ENCODE results near the gene KLRD1.
"Not testable (repeated sequence)": the region's sequence is repeated elsewhere in the genome, so short reads cannot be mapped to it uniquely, and the experiment has no call there.

The KLRD1 gene

GRCh38 chr12:10336196-10336595 lies 28.5 kb downstream of the KLRD1 start:
- DNase-seq (ENCODE audit: low spot score); FAIRE-seq: not testable (repeated sequence)

- not testable (repeated sequence) for DNase-seq (ENCODE audit: low spot score); FAIRE-seq
These were observed 30.8 kb downstream of the KLRD1 start for GRCh38 chr12:10338470-10338869.

- FAIRE-seq = no peak
These were observed 31.6 kb downstream of the KLRD1 start for GRCh38 chr12:10339053-10339840.

GRCh38 chr12:10340946-10341345 lies 33.3 kb downstream of the KLRD1 start:
- FAIRE-seq; DNase-seq (ENCODE audit: low spot score): not testable (repeated sequence)

More at GRCh38 chr12:10339053-10339840, 31.6 kb downstream of the KLRD1 start:
- DNase-seq (ENCODE audit: low spot score) = peak; percentile 45

- no peak for DNase-seq (ENCODE audit: low spot score)
- no peak for FAIRE-seq
These were observed 34.3 kb downstream of the KLRD1 start for GRCh38 chr12:10341892-10342509.

GRCh38 chr12:10351457-10351856 lies 43.8 kb downstream of the KLRD1 start:
- FAIRE-seq; DNase-seq (ENCODE audit: low spot score): not testable (repeated sequence)

GRCh38 chr12:10354071-10354470 lies 46.4 kb downstream of the KLRD1 start:
- FAIRE-seq (no peak), DNase-seq (ENCODE audit: low spot score) (no peak)

GRCh38 chr12:10354502-10354901 lies 46.8 kb downstream of the KLRD1 start:
- DNase-seq (ENCODE audit: low spot score) (no peak), FAIRE-seq (peak; percentile 48)

GRCh38 chr12:10358131-10358530 lies 50.5 kb downstream of the KLRD1 start:
- no peak for DNase-seq (ENCODE audit: low spot score)
- FAIRE-seq = no peak

- FAIRE-seq = no peak
- no peak for DNase-seq (ENCODE audit: low spot score)
These were observed 51.3 kb downstream of the KLRD1 start for GRCh38 chr12:10358969-10359368.

- FAIRE-seq (no peak), DNase-seq (ENCODE audit: low spot score) (no peak)
These were observed 53.4 kb downstream of the KLRD1 start for GRCh38 chr12:10361084-10361483.

GRCh38 chr12:10361622-10362021 lies 54.0 kb downstream of the KLRD1 start:
- no peak for FAIRE-seq
- DNase-seq (ENCODE audit: low spot score) = no peak

- FAIRE-seq (no peak), DNase-seq (ENCODE audit: low spot score) (no peak)
These were observed 54.7 kb downstream of the KLRD1 start for GRCh38 chr12:10362325-10362724.

GRCh38 chr12:10362828-10363657 lies 55.4 kb downstream of the KLRD1 start:
- DNase-seq (ENCODE audit: low spot score) = peak; percentile 44
- no peak for FAIRE-seq

- no peak for DNase-seq (ENCODE audit: low spot score)
- no peak for FAIRE-seq
These were observed 55.9 kb downstream of the KLRD1 start for GRCh38 chr12:10363658-10363913.

GRCh38 chr12:10363914-10364814 lies 56.5 kb downstream of the KLRD1 start:
- peak; percentile 54 for DNase-seq (ENCODE audit: low spot score)
- FAIRE-seq = peak; percentile 85

GRCh38 chr12:10364815-10365622 lies 57.3 kb downstream of the KLRD1 start:
- peak; percentile 78 for DNase-seq (ENCODE audit: low spot score)
- FAIRE-seq = no peak

GRCh38 chr12:10365696-10366405 lies 58.2 kb downstream of the KLRD1 start:
- DNase-seq (ENCODE audit: low spot score) = no peak
- no peak for FAIRE-seq

GRCh38 chr12:10366875-10367274 lies 59.2 kb downstream of the KLRD1 start:
- FAIRE-seq (no peak), DNase-seq (ENCODE audit: low spot score) (no peak)

GRCh38 chr12:10367714-10368113 lies 60.0 kb downstream of the KLRD1 start:
- DNase-seq (ENCODE audit: low spot score); FAIRE-seq: not testable (repeated sequence)

Measured in urothelium cell line (cell line).